SK-N-SH (cell line): ENCODE results near the gene TMEM63B. TPM values are rescaled to one million over a fixed set of nuclear protein-coding genes. Genes with fewer than 3 reads are reported as not detected.

Experiments
- CTCF ChIA-PET: fragments of 300-600, 350-600 bp; formaldehyde crosslinking; extraction: SDS; loops from one replicate; lab custom pipeline; 2021; lab: Yijun Ruan, JAX
- POLR2A ChIA-PET: fragments of 350-600 bp; sonication (Branson Sonifier 250); formaldehyde crosslinking; extraction: SDS; loops from one replicate; lab custom pipeline; 2020; ENCODE audit warnings: antibody characterized with exemption, inconsistent platforms; lab: Yijun Ruan, JAX
- DNase-seq: peaks from one replicate; pipeline ENCODE4 v3.0.0; 2012
- H2AFZ ChIP-seq: fragments of 200-600 bp; sonication (generic); 2 replicates; pipeline ENCODE4 v1.8.1; 2016; ENCODE audit warnings: antibody characterized with exemption, mild to moderate bottlenecking, low read depth
- H3F3A ChIP-seq: fragments of 200-600 bp; sonication (generic); replicated peaks from 2 replicates; pipeline ENCODE3; 2016; ENCODE audit warnings: antibody characterized with exemption, mild to moderate bottlenecking; ENCODE audit not compliant: insufficient read depth
- H3K27ac ChIP-seq, 2 experiments: fragments of 200-500 bp in 1 of 2; fragments of 200-600 bp in 1 of 2; sonication (Bioruptor generic) in 1 of 2; sonication (generic), shearing (Covaris generic) in 1 of 2; 2 replicates each; pipeline versions ENCODE4 v1.5.1 to v1.6.1; 2014 to 2016; ENCODE audit warnings: low read depth in 2 of 2, inconsistent platforms in 1 of 2, low read length in 1 of 2, mild to moderate bottlenecking in 1 of 2, mixed read lengths in 1 of 2
- H3K27me3 ChIP-seq: fragments of 200-600 bp; sonication (generic), shearing (Covaris generic); 2 replicates; pipeline ENCODE4 v1.6.1; 2016; ENCODE audit warnings: mixed run types; ENCODE audit not compliant: insufficient read depth
- H3K36me3 ChIP-seq, 2 experiments: fragments of 200-500 bp in 1 of 2; fragments of 200-600 bp in 1 of 2; sonication (Bioruptor generic) in 1 of 2; sonication (generic) in 1 of 2; replicated peaks in 1 of 2; 2 replicates each; pipeline versions ENCODE3 to v1.5.1; 2014 to 2016; ENCODE audit warnings: low read length in 1 of 2, mild to moderate bottlenecking in 1 of 2; ENCODE audit not compliant: insufficient read depth in 2 of 2, control insufficient read depth in 1 of 2
- H3K4me1 ChIP-seq, 2 experiments: fragments of 200-500 bp in 1 of 2; fragments of 200-600 bp in 1 of 2; sonication (Bioruptor generic) in 1 of 2; sonication (generic), shearing (Covaris generic) in 1 of 2; 2 replicates each; pipeline versions ENCODE4 v1.5.1 to v1.6.1; 2014 to 2016; ENCODE audit warnings: low read depth in 1 of 2, low read length in 1 of 2, mixed run types in 1 of 2; ENCODE audit not compliant: insufficient read depth in 2 of 2, control insufficient read depth in 1 of 2
- H3K4me2 ChIP-seq: fragments of 200-600 bp; sonication (generic), shearing (Covaris generic); 2 replicates; pipeline ENCODE4 v1.6.1; 2017; ENCODE audit warnings: mixed run types
- H3K4me3 ChIP-seq, 2 experiments: fragments of 200-500 bp in 1 of 2; fragments of 200-600 bp in 1 of 2; sonication (Bioruptor generic) in 1 of 2; sonication (generic), shearing (Covaris generic) in 1 of 2; 2 replicates each; pipeline versions ENCODE4 v1.5.1 to v1.8.1; 2014 to 2016; ENCODE audit warnings: low read depth in 2 of 2, inconsistent platforms in 1 of 2, low read length in 1 of 2, mild to moderate bottlenecking in 1 of 2, mixed read lengths in 1 of 2, moderate library complexity in 1 of 2
- H3K79me2 ChIP-seq: fragments of 200-600 bp; sonication (generic); 2 replicates; pipeline ENCODE4 v1.8.1; 2017; ENCODE audit warnings: mild to moderate bottlenecking; ENCODE audit not compliant: insufficient read depth
- H3K9ac ChIP-seq: fragments of 200-600 bp; sonication (generic); 2 replicates; pipeline ENCODE4 v1.6.1; 2017; ENCODE audit warnings: mixed run types
- H3K9me2 ChIP-seq: fragments of 200-600 bp; sonication (generic); 2 replicates; pipeline ENCODE4 v1.6.1; 2017; ENCODE audit warnings: mixed run types
- H3K9me3 ChIP-seq: fragments of 200-600 bp; sonication (generic); 2 replicates; pipeline ENCODE4 v1.6.1; 2017; ENCODE audit warnings: mixed run types, mild to moderate bottlenecking, moderate library complexity
- H4K20me1 ChIP-seq: fragments of 200-600 bp; sonication (generic); 2 replicates; pipeline ENCODE4 v1.6.1; 2017; ENCODE audit warnings: mild to moderate bottlenecking, mixed run types; ENCODE audit not compliant: insufficient read depth
- CHD2 ChIP-seq: fragments of 150-350 bp; IDR thresholded peaks from 2 replicates; pipeline ENCODE4 v1.6.1; 2018; ENCODE audit warnings: low read length; ENCODE audit not compliant: partially characterized antibody
- ELF1 ChIP-seq: IDR thresholded peaks from 2 replicates; pipeline ENCODE4 v1.4.0; 2012
- FOSL2 ChIP-seq: IDR thresholded peaks from 2 replicates; pipeline ENCODE4 v1.4.0; 2012; ENCODE audit warnings: low read depth, mild to moderate bottlenecking, moderate library complexity, borderline replicate concordance
- FOXJ3 ChIP-seq: sonication (generic); formaldehyde crosslinking; IDR thresholded peaks from 2 replicates; pipeline ENCODE4 v1.5.1; 2020; ENCODE audit warnings: mild to moderate bottlenecking, missing genetic modification reagents
- FOXM1 ChIP-seq: IDR thresholded peaks from 2 replicates; pipeline ENCODE4 v1.4.0; 2012; ENCODE audit warnings: low read depth, mild to moderate bottlenecking
- GATA2 ChIP-seq: sonication (generic); formaldehyde crosslinking; IDR thresholded peaks from 2 replicates; pipeline ENCODE4 v1.5.0; 2020; ENCODE audit warnings: mild to moderate bottlenecking, missing genetic modification reagents
- IRF3 ChIP-seq: fragments of 150-350 bp; IDR thresholded peaks from 2 replicates; pipeline ENCODE4 v1.6.1; 2016; ENCODE audit warnings: mild to moderate bottlenecking, low read depth, low read length
- JUND ChIP-seq: IDR thresholded peaks from 2 replicates; pipeline ENCODE4 v1.4.0; 2012
- MAX ChIP-seq: IDR thresholded peaks from 2 replicates; pipeline ENCODE4 v1.4.0; 2012; ENCODE audit warnings: low read depth
- MEF2A ChIP-seq: IDR thresholded peaks from 2 replicates; pipeline ENCODE4 v1.4.0; 2012; ENCODE audit warnings: low read depth, borderline replicate concordance
- MXI1 ChIP-seq: IDR thresholded peaks from 2 replicates; pipeline ENCODE4 v1.6.1; 2012; ENCODE audit warnings: mild to moderate bottlenecking, low read depth, low read length, improper control_type of control experiment
- RAD21 ChIP-seq: IDR thresholded peaks from 2 replicates; pipeline ENCODE4 v1.6.1; 2012; ENCODE audit warnings: mild to moderate bottlenecking, low read length
- RCOR1 ChIP-seq: fragments of 150-350 bp; IDR thresholded peaks from 2 replicates; pipeline ENCODE4 v1.6.1; 2017; ENCODE audit warnings: antibody characterized with exemption, low read length
- RFX5 ChIP-seq: IDR thresholded peaks from 2 replicates; pipeline ENCODE4 v1.6.1; 2012; ENCODE audit warnings: mild to moderate bottlenecking, improper control_type of control experiment, low read length
- RXRA ChIP-seq: IDR thresholded peaks from 2 replicates; pipeline ENCODE4 v1.4.0; 2012; ENCODE audit warnings: low read depth, mild to moderate bottlenecking, borderline replicate concordance
- SMC3 ChIP-seq: IDR thresholded peaks from 2 replicates; pipeline ENCODE4 v1.6.1; 2012; ENCODE audit warnings: low read depth, low read length, improper control_type of control experiment
- USF2 ChIP-seq: fragments of 150-350 bp; IDR thresholded peaks from 2 replicates; pipeline ENCODE4 v1.6.1; 2017; ENCODE audit warnings: antibody characterized with exemption, low read length, low read depth, borderline replicate concordance
- YY1 ChIP-seq: IDR thresholded peaks from 2 replicates; pipeline ENCODE4 v1.4.0; 2012; ENCODE audit warnings: low read depth, mild to moderate bottlenecking
- ZBTB33 ChIP-seq: IDR thresholded peaks from 2 replicates; pipeline ENCODE4 v1.4.0; 2012; ENCODE audit warnings: low read depth, borderline replicate concordance
- WGBS: methylation state at CpG from one replicate; pipeline ENCODE4 v1.1.6; 2017; ENCODE audit warnings: low lambda C conversion rate; 5-methylcytosine and 5-hydroxymethylcytosine counted together
- polyA plus RNA-seq, 3 experiments: library from polyadenylated mRNA; depleted of rRNA; stranded (reverse); fragments of >200 nt; gene quantifications; 2 replicates each; pipeline ENCODE4 v1.2.3, GENCODE V29; 2012

The TMEM63B gene
- polyA plus RNA-seq, 1 of the 3 experiments (the other 2 are of a cell fraction), result 52.7 TPM

- no peak overlapping the region for H2AFZ ChIP-seq
- ChIA-PET POLR2A (interaction anchor here (1.0 to 1.5 kb wide), 4 partner anchors 50 to 75 kb away, joined by 3 to 7 read pairs (median 4); partner anchors contain the start of gene HSP90AB1), CTCF (interaction anchor here (0.6 to 7.1 kb wide), 37 partner anchors 9 to 336 kb away, joined by 3 to 128 read pairs (median 10); partner anchors contain the start of genes CAPN11, HSP90AB1, MYMX and SLC29A1)
- H3K79me2 ChIP-seq, result no peaks in the 10 kb centered on the region
- H3K9ac ChIP-seq, result no peak overlapping the region
- WGBS, result 53% methylated on average over 11 of the region's 12 CpGs
- DNase-seq, result no peak
- H4K20me1 ChIP-seq, result no peaks in the 10 kb centered on the region
- no peaks in the 10 kb centered on the region for H3K36me3 ChIP-seq
- no peak overlapping the region for H3K4me2 ChIP-seq
- no peak overlapping the region for H3K4me3 ChIP-seq
- no peak overlapping the region for H3K27ac ChIP-seq
- H3K9me2 ChIP-seq, result no peaks in the 10 kb centered on the region
- H3K4me1 ChIP-seq, result peaks cover 0 to 4% of the 10 kb centered on the region in 2 experiments; a peak in 1 of 4 replicates
- H3F3A ChIP-seq, result no peaks in the 10 kb centered on the region
- no peaks in the 10 kb centered on the region for H3K9me3 ChIP-seq
- H3K27me3 ChIP-seq, result no peaks in the 10 kb centered on the region
- TF ChIP-seq FOXM1 (no peak), ZBTB33 (no peak), ELF1 (no peak), MEF2A (no peak), FOXJ3 (CRISPR knock-in tag) (no peak), SMC3 (no peak)
Observed at GRCh38 chr6:44171899-44172546, 44.7 kb downstream of the TMEM63B start.

GRCh38 chr6:44172731-44173500 lies 45.6 kb downstream of the TMEM63B start:
- WGBS, result 28% methylated on average over 9 of the region's 15 CpGs
- no peak overlapping the region for H2AFZ ChIP-seq
- H3K4me1 ChIP-seq, result peaks cover 0 to 4% of the 10 kb centered on the region in 2 experiments; a peak in 1 of 4 replicates
- no peaks in the 10 kb centered on the region for H3K36me3 ChIP-seq
- no peaks in the 10 kb centered on the region for H3K27me3 ChIP-seq
- no peaks in the 10 kb centered on the region for H3K9me2 ChIP-seq
- POLR2A ChIA-PET, result interaction anchor here (0.9 to 1.5 kb wide), 5 partner anchors 49 to 74 kb away, joined by 3 to 7 read pairs (median 4); partner anchors contain the start of gene HSP90AB1
- H3K27ac ChIP-seq, result no peak overlapping the region
- H4K20me1 ChIP-seq, result no peaks in the 10 kb centered on the region
- CTCF ChIA-PET, result interaction anchor here (0.6 to 7.1 kb wide), 49 partner anchors 10 to 336 kb away, joined by 3 to 128 read pairs (median 8); partner anchors contain the start of genes CAPN11, HSP90AB1, MYMX and SLC29A1
- H3K9ac ChIP-seq, result no peak overlapping the region
- no peaks in the 10 kb centered on the region for H3K9me3 ChIP-seq
- H3F3A ChIP-seq, result peaks cover 2% of the 10 kb centered on the region
- no peak overlapping the region for H3K4me3 ChIP-seq
- no peaks in the 10 kb centered on the region for H3K79me2 ChIP-seq
- H3K4me2 ChIP-seq, result no peak overlapping the region
- peak; percentile 88 for DNase-seq
- TF ChIP-seq SMC3, result peak; percentile 91
- TF ChIP-seq IRF3, result no peak
- no peak for TF ChIP-seq JUND
- no peak for TF ChIP-seq FOSL2
- TF ChIP-seq CHD2, result no peak
- TF ChIP-seq ELF1, result no peak
- TF ChIP-seq RCOR1, result peak; percentile 21; the same call in 1 of the 2 replicates
- no peak for TF ChIP-seq GATA2 (CRISPR knock-in tag)
- peak; percentile 95 for TF ChIP-seq RAD21
- no peak for TF ChIP-seq USF2
- TF ChIP-seq MXI1, result peak; percentile 52; the same call in 1 of the 2 replicates
- no peak for TF ChIP-seq ZBTB33
- no peak for TF ChIP-seq YY1
- TF ChIP-seq RXRA, result no peak
- no peak for TF ChIP-seq MAX
- no peak for TF ChIP-seq RFX5
